Small intestine (tissue), 7 donors: Measurements from ENCODE around the gene CRACDL. TPM values are rescaled to one million over a fixed set of nuclear protein-coding genes. Genes with fewer than 3 reads are reported as not detected.

ENCODE experiments used
- DNase-seq, 2 donors: peaks; one replicate each; pipeline versions ENCODE4 v3.0.0 to v3.0.0-alpha.2; 2013
- FAIRE-seq: peaks from 2 replicates; lab custom pipeline; 2012; peaks lifted over from hg19 to GRCh38; lab: Jason Lieb, UNC
- H3K27ac ChIP-seq, 3 donors: one replicate each; pipeline ENCODE4 v1.5.1; 2013; ENCODE audit warnings: low read length in 2 of 3, mild to moderate bottlenecking in 2 of 3, control low read depth in 1 of 3, inconsistent platforms in 1 of 3, low read depth in 1 of 3, moderate library complexity in 1 of 3
- H3K27me3 ChIP-seq, 3 donors: one replicate each; pipeline ENCODE4 v1.6.1; 2013; ENCODE audit warnings: low read length in 3 of 3, inconsistent platforms in 1 of 3; ENCODE audit not compliant: control insufficient read depth in 3 of 3, insufficient read depth in 3 of 3
- H3K36me3 ChIP-seq, 3 donors: one replicate each; pipeline ENCODE4 v1.6.1; 2013; ENCODE audit warnings: low read length in 3 of 3, inconsistent platforms in 1 of 3, low read depth in 1 of 3, mild to moderate bottlenecking in 1 of 3, moderate library complexity in 1 of 3; ENCODE audit not compliant: control insufficient read depth in 3 of 3, insufficient read depth in 2 of 3
- H3K4me1 ChIP-seq, 3 donors: one replicate each; pipeline ENCODE4 v1.6.1; 2013; ENCODE audit warnings: low read length in 2 of 3, inconsistent platforms in 1 of 3, low read depth in 1 of 3, mild to moderate bottlenecking in 1 of 3, moderate library complexity in 1 of 3; ENCODE audit not compliant: control insufficient read depth in 3 of 3, insufficient read depth in 2 of 3
- H3K4me3 ChIP-seq, 3 donors: one replicate each; pipeline ENCODE4 v1.5.1; 2013; ENCODE audit warnings: low read length in 3 of 3, control low read depth in 1 of 3, inconsistent platforms in 1 of 3, low read depth in 1 of 3, mild to moderate bottlenecking in 1 of 3, moderate library complexity in 1 of 3
- H3K9me3 ChIP-seq, 2 donors: one replicate each; pipeline ENCODE4 v1.6.1; 2013; ENCODE audit warnings: low read depth in 1 of 2, low read length in 1 of 2; ENCODE audit not compliant: control insufficient read depth in 2 of 2, insufficient read depth in 1 of 2
- WGBS, 3 donors: extraction: QIAGEN DNeasy Blood & Tissue Kit; methylation state at CpG; one replicate each; pipeline ENCODE4 v1.1.7; 2013; 5-methylcytosine and 5-hydroxymethylcytosine counted together
- polyA plus RNA-seq, 4 donors: library from polyadenylated mRNA; stranded (reverse) in 3 of 4; unstranded in 1 of 4; fragments of 200-250 nt in 3 of 4; fragments of 120-200 nt in 1 of 4; gene quantifications; one replicate each; pipeline versions ENCODE4 v1.2.1 to v1.2.3, GENCODE V29; 2013
- donor health status: healthy with polysubstance abuse.
- donor health status: control.
- donor health status: control.
- donor health status: Bipolar disorder and iron deficiency.
- donor health status: healthy.

CRACDL gene
- polyA plus RNA-seq, 4 donors: 3.0 to 10.3 (median 7.3) TPM

DNA sequence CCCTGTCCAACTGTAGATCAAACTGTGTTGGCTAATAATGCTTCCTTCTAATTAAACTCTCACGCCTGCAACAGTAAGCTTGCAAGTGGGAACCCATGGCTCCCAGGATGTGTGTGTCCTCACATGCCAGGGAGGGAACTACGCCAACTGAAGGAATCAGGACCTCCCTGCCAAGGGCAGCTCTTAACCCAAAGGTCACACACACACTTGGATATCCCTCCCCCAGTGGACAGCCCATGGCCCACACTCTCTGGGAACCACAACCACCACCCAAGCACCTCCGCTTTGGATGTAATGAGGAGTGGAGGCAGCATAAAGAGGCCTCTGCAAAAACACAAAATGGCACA lies 102.1 kb downstream of the CRACDL start:
- H3K27ac ChIP-seq: peak overlapping the region in 1 of 3 donors; percentile 52
- no peaks in the 10 kb centered on the region for H3K4me1 ChIP-seq
- no peaks in the 10 kb centered on the region for H3K9me3 ChIP-seq
- no peak overlapping the region for H3K4me3 ChIP-seq
- H3K36me3 ChIP-seq: peaks cover 0 to 11% (median 0%) of the 10 kb centered on the region in 3 donors
- no peak for DNase-seq
- WGBS, 3 donors: 95 to 98% (median 96%) methylated on average over 3 of the region's 3 CpGs
- H3K27me3 ChIP-seq: no peaks in the 10 kb centered on the region
- no peak for FAIRE-seq

DNA sequence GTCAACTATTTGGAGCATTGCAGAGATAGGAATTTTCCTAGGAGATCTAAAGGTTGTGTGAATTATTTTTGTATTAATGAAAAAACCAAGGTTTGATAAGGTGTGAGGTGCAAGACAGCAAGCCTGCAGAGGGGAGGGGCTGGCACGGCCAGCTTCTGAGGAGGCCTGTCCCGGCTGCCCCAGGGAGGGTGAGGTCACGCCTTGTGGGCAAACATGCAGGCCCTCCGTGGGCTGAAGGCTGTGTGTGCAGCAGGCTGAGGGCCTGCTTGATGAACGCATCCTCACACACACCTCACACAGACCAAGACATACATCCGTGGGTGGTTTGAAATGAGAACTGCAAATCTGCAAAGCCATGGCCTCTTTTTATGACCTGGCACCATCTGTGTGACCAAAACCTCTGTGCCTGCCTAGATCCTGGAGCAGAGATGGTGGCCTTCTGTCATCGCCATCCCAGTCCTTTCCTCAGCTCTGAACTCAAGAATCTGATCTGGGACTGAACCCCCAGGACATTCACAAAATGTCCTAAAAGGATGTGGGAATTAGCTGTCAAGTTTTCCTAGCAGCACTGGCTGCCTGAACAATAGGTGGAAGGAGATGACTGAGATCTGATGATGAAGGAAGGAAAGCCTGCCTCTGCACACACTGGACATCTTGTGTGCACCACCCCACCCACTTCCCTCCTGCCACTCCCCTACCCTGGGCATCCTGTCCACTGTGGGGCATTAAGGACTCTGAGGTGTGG lies 102.7 kb downstream of the CRACDL start:
- H3K4me3 ChIP-seq: no peak overlapping the region
- no peaks in the 10 kb centered on the region for H3K9me3 ChIP-seq
- H3K36me3 ChIP-seq: peaks cover 0 to 11% (median 0%) of the 10 kb centered on the region in 3 donors
- H3K27me3 ChIP-seq: no peaks in the 10 kb centered on the region
- FAIRE-seq (no peak), DNase-seq (no peak)
- WGBS, 3 donors: 61 to 68% (median 61%) methylated on average over 7 of the region's 7 CpGs
- no peaks in the 10 kb centered on the region for H3K4me1 ChIP-seq
- peak overlapping the region in 1 of 3 donors; percentile 10 for H3K27ac ChIP-seq

DNA sequence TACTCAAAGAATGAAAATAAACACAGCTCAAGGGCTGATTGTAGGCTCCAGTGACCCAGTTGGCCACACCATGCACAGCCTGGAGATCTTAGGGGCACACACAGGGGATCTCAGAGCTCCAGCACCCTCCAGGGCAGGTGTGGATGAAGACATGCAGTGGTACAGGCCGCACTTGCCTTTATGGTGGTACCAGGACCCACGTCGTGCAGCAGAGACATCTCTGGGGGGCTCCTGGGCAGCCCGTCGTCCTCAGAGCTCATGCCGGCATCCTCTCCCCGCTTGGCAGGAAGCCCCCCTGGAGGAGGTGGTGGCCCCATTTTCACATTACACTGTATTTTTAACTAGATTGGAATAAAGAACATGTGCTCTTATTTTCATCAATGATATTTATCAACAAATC lies 103.9 kb downstream of the CRACDL start:
- H3K27ac ChIP-seq: no peak overlapping the region
- no peak overlapping the region for H3K4me3 ChIP-seq
- FAIRE-seq (no peak), DNase-seq (no peak)
- H3K4me1 ChIP-seq: no peaks in the 10 kb centered on the region
- WGBS, 3 donors: 95 to 98% (median 97%) methylated on average over 7 of the region's 7 CpGs
- H3K36me3 ChIP-seq: peaks cover 0 to 10% (median 0%) of the 10 kb centered on the region in 3 donors
- H3K27me3 ChIP-seq: no peaks in the 10 kb centered on the region
- H3K9me3 ChIP-seq: no peaks in the 10 kb centered on the region

DNA sequence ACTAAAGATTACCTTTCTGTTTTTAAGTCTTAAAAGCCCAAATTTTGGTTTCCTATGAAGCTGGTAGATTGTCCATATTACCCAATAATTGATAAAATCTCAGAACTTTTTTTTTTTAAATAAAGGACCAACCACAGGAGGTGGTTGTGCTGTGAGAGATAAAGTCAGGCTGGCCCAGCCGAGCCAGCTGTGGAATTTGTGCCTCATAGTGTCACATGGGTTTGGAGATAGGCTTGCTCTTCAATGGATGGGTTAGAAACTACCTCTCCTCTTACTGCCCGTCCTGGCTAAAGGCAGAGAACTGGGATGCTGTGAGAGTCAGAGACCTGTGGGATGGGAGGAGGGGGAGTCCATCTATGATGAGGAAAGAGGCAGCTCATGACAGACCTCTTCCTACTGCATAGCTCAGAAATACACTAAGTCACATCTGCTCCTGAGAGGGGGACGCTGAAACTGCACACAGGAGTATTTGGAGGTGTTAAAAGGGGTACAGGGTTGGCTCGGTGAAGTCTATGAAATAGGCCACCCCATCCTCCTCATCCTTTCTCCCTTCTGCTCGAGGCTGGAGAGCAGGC lies 105.4 kb downstream of the CRACDL start:
- FAIRE-seq (no peak), DNase-seq (no peak)
- Histone ChIP-seq H3K9me3 (no peaks in the 10 kb centered on the region), H3K4me3 (no peak overlapping the region), H3K27ac (no peak overlapping the region), H3K36me3 (peaks cover 0 to 17% (median 0%) of the 10 kb centered on the region in 3 donors), H3K27me3 (no peaks in the 10 kb centered on the region), H3K4me1 (no peaks in the 10 kb centered on the region)
- WGBS, 3 donors: 79 to 86% (median 82%) methylated on average over 5 of the region's 5 CpGs

DNA sequence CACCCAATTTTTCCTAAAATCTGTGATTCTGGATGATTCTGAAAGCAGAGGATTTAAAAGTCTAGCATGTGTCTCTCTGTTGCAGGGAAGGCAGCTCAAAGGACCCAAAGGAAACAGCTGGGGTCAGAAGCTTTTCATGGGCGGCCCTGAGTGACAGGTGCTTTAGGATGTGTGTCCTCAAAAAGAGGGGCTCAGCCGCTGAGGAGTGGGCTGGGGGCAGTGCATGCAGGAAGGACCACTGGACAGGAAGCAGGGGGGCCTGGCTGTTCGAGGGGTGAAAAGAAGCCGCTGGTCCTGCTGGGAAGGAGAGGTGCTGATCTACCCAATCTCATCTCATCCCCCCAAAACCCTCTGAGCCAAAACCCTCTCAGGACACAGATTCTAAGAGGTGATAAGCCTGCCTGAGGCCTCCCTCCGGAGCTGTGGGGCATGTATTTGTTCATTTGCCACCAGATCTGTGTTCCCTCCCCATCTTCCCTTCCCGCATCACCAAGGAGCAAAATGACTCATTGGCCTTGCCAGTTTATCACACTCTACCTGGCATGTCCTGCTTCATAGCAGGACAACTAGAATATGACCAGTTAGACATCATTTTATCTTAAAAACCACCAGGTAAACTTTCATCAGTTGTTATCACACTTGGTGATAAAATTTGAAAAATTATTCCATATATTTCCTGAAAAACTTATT lies 106.3 kb downstream of the CRACDL start:
- Histone ChIP-seq H3K27me3 (no peaks in the 10 kb centered on the region), H3K27ac (peak overlapping the region in 1 of 3 donors; percentile 63), H3K36me3 (peaks cover 0 to 20% (median 0%) of the 10 kb centered on the region in 3 donors), H3K4me3 (no peak overlapping the region), H3K4me1 (no peaks in the 10 kb centered on the region), H3K9me3 (no peaks in the 10 kb centered on the region)
- 73 to 87% (median 83%) methylated on average over 6 of the region's 6 CpGs for WGBS, 3 donors
- no peak for FAIRE-seq
- no peak for DNase-seq

DNA sequence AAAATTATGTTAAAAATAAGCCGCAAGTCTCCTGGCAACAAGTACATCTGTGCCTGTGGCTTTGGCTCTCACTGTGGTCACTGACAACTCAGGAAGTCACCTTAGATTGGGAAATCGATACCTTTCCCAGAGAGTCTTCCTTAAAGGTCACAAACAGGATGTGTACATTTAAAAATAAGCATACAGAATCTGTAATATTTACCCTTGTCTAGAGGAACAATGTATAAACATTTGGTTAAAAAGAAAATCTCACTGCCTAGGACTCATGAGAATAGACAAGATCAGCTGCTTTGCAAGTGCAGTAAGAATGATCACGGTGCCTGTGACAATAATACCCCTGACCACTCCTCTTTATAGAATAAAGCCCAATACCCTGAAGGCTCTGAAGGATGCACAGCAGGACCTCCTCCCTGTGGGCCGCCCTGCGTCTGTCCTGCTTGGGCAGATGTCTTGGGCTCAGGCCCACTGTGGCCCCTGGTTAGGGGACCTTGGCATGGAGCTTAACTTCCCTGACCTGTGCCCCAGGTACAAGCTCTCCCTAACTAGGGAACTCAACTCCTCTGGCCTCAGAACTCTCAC lies 107.1 kb downstream of the CRACDL start:
- H3K27ac ChIP-seq: peak overlapping the region in 1 of 3 donors; percentile 63
- no peaks in the 10 kb centered on the region for H3K4me1 ChIP-seq
- H3K36me3 ChIP-seq: peaks cover 0 to 20% (median 0%) of the 10 kb centered on the region in 3 donors
- 66 to 74% (median 72%) methylated on average over 5 of the region's 5 CpGs for WGBS, 3 donors
- no peaks in the 10 kb centered on the region for H3K9me3 ChIP-seq
- no peak overlapping the region for H3K4me3 ChIP-seq
- FAIRE-seq (no peak), DNase-seq (peak in 1 of 2 donors; percentile 22)
- no peaks in the 10 kb centered on the region for H3K27me3 ChIP-seq

DNA sequence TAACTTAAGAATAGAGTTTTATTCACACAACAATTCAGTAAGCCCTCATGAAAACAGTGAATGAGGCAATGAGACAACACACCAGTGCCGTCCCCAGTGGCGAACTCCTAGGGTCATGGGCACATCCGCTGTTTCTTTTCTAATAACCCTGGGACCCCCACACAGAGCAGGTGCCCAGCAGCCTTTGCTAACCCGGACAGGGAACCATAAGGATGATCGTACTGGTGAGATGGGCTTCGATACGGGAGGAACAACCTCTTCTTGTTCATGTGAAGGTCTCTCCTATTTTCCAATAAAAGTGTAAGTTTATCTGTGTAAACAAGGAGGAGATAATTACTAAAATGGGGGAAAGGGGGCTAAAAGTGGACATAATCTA lies 107.7 kb downstream of the CRACDL start:
- H3K27ac ChIP-seq: no peak overlapping the region
- H3K27me3 ChIP-seq: no peaks in the 10 kb centered on the region
- H3K36me3 ChIP-seq: peaks cover 0 to 20% (median 0%) of the 10 kb centered on the region in 3 donors
- no peak for DNase-seq
- no peaks in the 10 kb centered on the region for H3K4me1 ChIP-seq
- no peak overlapping the region for H3K4me3 ChIP-seq
- no peak for FAIRE-seq
- 88 to 94% (median 94%) methylated on average over 7 of the region's 7 CpGs for WGBS, 3 donors
- H3K9me3 ChIP-seq: no peaks in the 10 kb centered on the region

DNA sequence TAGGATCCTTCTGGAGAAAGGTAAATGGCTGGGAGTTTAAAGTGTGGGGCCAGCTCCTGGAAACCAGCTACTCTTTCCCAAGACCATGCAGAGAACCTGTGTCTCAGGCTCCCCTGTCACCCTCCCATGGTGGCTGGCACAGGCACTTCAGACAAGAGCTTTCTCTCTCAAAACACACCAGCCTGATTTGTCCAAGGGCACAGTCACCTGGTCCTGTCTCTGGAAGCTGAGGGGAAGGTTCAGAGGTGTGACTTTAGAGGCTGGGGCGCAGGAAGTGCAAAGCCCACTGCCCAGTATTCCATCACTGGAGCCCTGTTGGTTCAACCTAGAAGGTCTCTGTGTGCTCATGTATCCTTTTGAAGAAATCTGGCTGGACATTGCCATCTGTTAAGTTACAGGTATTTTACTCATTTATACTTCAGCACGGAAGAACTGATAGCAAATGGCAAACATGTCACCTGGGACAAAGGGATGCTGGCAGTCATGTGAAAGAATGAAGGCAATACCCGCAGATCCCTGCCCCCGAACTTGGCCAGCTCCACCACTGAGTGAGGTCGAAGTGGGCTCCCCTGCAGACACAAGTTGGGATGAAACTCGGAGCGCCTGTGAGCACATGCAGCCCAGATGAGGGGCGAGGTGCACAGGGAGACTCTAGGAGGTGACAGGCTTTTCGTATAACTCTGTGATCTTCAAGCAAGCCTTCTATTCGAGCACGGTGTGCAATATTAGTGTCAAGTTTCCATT lies 108.2 kb downstream of the CRACDL start:
- DNase-seq: no peak
- Histone ChIP-seq H3K27me3 (peaks cover 0 to 2% (median 0%) of the 10 kb centered on the region in 3 donors), H3K27ac (no peak overlapping the region), H3K4me3 (no peak overlapping the region), H3K9me3 (no peaks in the 10 kb centered on the region), H3K36me3 (peaks cover 0 to 20% (median 0%) of the 10 kb centered on the region in 3 donors), H3K4me1 (no peaks in the 10 kb centered on the region)
- WGBS, 3 donors: 90 to 95% (median 91%) methylated on average over 11 of the region's 11 CpGs
- FAIRE-seq: no peak
